NCI-H345 treated with DMSO at 0.1 percent for 48 hours (cell line): Measurements from ENCODE around the gene SELENBP1.
"Not testable (repeated sequence)": the region's sequence is repeated elsewhere in the genome, so short reads cannot be mapped to it uniquely, and the experiment has no call there.

ENCODE experiments used
- DNase-seq: peaks from one replicate; lab custom pipeline; 2025; ENCODE audit not compliant: unreplicated experiment; lab: John Stamatoyannopoulos, UW

SELENBP1 gene

DNA sequence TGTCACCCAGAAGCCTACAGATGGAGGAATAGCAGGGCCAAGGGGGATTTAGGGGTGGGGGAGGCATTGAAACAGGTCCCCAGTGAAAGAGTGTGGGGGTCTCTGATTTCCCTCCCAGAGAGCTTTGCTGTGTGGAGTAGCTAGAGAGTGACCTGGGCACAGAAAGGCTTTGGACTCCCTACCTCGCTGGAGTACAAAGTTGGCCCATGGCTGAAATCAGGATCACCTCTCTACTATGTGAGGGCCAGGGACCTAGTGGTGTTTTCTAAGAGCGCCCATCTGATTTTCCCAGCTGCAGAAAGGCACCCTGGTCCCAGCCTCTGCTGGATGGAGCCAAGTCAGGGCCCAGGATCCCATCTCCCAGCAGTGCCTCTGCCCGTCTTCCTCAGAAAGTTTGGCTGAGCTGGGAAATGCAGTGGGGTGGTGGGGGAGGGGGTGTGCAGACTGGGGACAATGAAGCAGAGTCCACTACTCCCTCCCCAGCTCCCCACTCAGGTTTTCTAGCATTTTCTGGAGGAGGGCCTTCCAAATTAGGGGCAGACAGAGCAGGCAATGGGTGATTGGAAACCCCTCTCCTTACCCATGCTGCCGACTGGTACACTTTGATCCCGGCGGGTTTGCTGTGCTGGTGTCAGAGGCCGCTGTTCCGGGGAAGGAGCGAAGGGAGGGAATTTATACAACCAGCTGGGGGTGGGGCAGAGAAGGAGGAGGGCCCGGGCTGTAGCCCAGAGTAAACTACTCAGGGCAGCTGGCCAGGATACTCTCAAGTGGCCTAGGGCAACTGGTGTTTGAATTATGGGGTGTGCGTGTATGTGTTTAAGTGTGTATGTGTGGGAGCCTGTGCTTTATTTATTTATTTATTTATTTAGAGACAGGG lies at the start of gene SELENBP1:
Gene SELENBP1, minus strand, starts transcription at position 648 of the 877 bp plus-strand sequence. Its CDS starts 64 bp downstream, at position 584.
- peak; percentile 95 for DNase-seq

DNA sequence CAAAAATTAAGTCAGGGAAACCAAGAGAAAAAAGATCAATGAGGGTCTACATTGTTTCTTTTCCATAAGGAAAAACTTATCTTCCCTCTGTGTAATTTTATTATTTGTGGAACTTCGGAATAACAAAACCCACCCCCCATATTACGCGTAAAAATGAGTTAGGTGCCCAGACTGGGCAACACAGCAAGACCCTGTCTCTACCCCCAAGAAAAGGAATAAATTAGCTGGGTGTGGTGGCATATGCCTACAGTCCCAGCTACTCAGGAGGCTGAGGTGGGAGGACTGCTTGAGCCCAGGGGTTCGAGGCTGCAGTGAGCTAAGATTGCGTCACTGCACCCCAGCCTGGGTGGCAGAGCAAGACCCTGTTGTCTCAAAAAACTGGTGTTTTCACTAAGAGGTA lies 47.3 kb upstream of the SELENBP1 start:
- DNase-seq = no peak

DNA sequence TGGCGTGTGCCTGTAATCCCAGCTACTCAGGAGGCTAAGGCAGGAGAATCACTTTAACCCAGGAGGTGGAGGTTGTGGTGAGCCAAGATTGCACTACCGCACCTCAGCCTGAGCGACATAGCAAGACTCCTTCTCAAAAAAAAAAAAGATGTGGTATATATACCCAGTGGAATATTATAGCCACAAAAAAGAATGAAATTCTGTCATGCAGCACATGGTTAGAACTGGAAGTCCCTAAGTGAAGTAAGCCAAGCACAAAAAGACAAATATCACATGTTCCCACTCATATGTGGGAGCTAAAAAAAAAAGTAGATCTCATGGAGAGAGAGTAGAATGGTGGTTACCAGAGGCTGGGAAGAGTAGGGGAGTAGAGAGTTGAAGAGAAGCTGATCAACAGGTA lies 45.6 kb upstream of the SELENBP1 start:
- no peak for DNase-seq

DNA sequence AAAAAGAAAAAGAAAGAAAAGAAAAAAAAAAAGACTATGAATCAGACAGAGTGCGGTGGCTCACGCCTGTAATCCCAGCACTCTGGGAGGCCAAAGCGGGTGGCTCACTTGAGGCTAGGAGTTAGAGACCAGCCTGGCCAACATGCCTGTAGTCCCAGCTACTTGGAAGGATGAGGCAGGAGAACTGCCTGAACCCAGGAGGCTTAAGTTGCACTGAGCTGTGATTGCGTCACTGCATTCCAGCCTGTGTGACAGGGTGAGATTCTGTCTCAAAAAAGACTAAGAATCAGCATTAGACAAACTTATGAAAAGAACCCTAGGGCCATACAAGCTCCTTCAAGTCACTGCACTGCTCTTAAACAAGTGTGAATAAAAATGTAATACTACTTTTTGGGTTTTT lies 43.7 kb upstream of the SELENBP1 start:
- DNase-seq = no peak

DNA sequence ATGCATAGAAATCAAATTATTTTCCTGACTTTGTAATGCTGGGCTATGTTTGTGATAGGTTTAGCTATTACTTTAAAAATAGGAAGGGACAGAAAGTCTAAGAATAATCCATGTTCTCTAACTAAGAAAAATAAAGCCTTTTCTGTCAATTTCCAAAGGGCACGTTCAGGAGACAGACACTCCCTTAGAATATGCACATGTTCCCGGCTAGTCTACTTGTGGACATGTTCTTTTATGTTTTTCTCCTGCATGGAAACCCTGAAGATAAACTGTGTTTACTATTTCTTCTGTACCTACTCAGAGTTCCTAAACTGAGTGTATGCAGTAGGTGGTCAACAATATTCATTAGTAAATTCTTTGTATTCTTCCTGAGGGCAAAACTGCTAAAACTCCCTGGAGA lies 39.4 kb upstream of the SELENBP1 start:
- DNase-seq = no peak

DNA sequence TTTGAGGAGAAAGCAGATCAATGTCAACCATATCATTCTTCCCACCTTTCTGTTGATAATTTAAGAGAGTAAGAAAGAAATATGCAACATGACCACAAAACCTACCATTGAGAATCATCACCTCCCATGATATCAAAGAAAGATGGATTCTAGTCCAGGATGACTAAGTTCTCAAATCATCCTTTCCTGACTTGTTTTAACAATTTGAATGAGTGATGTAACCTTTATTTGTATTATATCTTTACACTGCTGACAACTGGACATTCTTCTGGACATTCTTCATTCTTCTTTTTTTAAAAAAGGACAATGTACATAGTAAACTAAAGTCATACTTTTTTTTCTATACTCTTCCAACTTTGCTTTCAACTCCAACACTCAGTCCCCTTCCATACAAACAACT lies 36.4 kb upstream of the SELENBP1 start:
- no peak for DNase-seq

DNA sequence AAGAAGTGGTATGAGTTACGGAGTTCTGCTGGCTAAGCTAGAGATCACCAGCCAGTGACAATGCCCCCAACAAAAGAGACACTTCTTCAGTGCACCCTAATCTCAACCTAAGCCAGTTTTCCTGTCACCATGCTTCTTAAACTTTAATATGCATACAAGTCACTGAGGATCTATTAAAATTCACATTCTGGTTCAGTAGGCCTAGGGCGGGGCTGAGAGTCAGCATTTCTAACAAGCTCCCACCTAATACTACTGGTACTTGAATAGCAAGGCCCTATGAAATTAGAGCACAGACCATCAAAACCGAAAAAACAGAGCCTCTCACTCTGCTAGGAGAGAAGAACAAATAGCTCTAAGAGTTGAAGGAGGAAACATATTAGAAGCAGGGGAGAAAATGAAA lies 34.8 kb upstream of the SELENBP1 start:
- no peak for DNase-seq

DNA sequence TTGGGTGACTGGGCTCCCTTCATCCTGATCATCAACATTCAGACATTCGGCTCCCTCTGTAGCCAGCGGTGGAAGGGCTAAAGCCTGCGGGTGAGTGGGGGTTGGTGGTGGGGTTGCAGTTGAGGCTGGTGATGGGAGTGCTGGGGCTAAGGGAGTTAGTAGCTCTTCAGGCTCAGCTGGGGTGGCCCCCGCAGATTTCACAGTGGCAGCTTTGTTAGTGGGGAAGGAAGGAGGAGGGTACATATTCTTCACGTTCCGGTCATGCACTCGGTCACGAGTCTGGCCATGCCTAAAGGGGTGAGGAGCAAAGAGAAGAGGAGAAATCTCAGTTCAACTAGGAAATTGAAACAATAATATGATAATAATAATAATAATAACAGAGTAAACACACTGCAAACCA lies 33.7 kb upstream of the SELENBP1 start:
- DNase-seq = no peak

DNA sequence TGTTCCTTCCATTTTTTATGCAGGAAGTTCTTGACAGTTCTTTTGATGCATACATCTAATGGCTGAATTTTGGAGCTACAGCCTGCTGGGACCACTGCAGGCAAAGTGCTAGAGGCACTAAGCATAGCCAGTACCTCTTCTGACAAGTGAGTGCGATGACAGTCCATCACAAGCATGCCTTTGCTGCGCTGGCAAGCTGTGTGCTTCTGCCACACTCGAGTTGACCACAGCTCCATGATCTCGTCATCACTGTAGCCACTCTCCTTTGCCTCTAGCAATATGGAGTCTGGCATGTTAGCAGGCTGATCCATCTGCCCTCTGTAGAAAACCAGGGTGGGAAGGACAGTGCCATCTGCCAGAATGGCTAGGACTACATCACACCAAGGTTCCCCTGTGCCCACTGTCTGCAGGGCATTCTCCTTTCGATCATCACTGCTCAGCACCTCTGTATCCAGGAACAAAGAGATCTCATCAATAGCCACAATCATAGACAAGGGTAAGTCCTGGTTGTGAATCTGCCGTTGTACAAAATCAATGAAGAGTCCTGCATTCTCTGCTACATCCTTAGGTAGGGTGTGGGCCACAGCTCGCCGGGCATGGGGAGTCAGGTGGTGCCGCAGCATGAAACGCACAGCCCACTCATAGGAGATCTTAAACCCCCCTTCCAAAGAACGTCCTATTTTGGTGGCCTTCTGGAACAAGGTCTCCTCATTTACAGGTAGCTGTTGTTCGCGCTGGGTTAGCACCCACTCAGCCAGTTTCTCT lies 32.9 kb upstream of the SELENBP1 start:
- DNase-seq = no peak

DNA sequence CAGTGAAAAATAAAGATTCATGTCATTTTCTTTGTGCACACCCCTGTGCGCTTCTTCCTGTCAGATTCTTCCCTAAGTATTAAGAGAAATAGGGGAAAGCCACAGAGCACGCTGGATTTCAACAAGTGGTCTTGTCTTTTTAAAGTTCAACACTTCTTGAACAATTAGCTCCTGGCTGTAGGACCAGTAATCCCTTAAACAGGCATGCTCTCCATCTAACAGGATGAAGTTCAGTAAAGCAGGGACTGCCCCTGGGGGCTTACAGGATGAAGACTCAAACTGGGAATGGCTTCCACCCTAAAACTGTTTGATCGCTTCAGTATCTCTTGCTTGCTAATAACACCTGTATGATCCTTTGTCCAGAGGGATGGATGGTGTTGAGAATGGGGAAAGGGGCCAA lies 31.1 kb upstream of the SELENBP1 start:
- no peak for DNase-seq

DNA sequence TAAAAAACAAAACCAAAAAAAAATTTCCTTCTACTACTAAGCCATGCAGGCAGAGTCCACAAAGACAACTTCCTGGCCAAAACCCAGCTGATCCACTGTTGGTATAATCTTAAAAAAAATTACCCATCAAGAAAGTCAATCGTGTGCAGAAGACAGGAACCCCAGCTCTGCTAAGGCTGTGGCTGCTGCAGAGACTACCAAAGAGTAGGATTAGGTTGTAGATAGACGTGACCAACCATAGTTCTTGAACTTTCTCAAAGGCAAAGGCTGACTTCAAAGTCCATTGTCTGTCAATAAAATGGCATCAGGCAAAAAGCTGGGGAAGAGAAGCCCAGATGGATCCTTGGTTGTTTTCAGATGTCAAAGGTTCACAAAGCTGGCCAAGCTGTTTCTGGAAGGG lies 30.3 kb upstream of the SELENBP1 start:
- DNase-seq = no peak

DNA sequence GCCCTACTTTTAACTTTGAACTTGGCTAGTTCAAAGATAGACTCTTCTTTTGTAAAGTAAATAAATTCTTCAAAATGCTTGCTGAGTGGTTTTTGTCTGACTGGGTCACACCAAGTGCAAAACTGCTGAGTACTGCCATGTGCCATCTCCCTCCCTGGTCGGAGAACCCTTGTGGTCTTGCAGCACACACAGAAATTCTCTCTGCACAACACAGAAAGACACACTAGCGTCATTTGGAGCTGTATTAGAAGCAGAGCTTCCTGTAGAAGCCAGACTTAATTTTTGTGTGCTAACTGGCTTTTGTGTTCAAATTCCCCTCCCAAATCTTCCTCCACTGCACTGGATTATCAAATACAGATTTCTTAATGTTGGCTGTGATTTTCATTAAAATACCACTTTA lies 29.4 kb upstream of the SELENBP1 start:
- no peak for DNase-seq

DNA sequence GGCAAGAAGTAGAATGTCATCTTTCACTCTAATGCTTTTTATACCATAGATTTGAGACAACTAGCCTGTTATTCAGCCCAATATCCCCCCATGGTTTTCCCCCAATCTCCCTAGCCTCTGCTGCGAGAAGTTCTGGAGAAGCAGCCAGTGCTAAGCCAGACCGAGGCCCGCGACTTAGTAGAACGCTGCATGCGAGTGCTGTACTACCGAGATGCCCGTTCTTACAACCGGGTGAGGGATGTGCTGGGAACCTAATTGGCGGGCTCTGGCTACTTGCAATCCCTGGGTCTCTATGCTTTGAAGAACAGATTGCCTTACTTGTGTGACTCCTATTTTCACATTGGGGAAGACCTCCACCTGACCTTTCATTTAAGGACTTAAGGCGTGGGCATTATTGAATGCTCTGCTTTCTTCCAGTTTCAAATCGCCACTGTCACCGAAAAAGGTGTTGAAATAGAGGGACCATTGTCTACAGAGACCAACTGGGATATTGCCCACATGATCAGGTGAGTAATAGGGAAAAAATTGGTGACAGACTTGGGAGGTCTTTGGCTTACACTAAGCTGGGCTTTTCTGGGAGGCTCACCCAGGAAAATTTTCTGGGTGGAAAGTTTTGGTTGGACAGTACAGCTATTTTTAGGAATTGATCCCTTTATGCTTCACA lies 28.8 kb upstream of the SELENBP1 start:
- no peak for DNase-seq

DNA sequence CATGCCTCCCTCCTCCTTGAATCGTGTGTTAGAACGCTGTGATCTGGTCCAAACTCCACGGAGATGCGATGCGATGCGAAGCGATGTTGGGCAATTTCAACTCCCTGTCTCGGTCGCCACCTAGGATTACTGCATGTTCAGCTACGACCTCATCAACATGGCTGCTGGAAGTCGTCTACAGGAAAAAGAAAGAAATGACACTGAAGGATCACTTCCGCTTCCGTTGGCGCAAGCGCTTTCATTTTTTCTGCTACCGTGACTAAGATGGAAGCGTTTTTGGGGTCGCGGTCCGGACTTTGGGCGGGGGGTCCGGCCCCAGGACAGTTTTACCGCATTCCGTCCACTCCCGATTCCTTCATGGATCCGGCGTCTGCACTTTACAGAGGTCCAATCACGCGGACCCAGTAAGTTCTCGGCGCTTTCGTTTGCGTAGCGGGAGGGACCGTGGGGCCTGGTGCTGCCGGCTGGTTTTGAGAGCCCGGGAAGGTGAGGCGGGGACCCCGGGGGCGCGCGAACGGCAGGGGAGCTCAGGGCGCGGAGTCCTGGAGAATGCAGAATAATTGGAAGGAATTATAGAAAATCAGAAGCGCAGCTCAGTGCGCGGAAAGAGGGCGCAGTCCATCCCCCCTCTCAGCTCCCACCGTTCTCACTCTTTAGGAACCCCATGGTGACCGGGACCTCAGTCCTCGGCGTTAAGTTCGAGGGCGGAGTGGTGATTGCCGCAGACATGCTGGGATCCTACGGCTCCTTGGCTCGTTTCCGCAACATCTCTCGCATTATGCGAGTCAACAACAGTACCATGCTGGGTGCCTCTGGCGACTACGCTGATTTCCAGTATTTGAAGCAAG lies 27.0 kb upstream of the SELENBP1 start, which contains the start of gene PSMB4:
Gene PSMB4, plus strand, starts transcription at position 250 of the 848 bp plus-strand sequence. Its CDS starts 15 bp downstream, at position 265.
- peak; percentile 99 for DNase-seq

DNA sequence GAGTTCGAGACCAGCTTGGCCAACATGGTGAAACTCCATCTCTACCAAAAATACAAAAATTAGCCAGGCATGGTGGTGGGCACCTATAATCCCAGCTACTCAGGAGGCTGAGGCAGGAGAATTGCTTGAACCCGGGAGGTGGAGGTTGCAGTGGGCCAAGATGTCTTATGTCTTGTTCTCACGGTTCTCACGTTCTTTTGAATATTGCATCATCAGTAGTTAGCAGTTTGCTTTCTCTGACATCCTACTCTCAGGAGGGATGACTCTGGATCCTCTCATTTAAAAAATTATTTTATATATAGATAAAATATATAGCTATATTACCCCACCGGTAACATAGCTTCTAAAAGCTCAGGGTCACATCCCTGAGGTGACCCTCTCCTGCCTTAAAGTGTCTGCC lies 23.8 kb upstream of the SELENBP1 start:
- not testable (repeated sequence) for DNase-seq

DNA sequence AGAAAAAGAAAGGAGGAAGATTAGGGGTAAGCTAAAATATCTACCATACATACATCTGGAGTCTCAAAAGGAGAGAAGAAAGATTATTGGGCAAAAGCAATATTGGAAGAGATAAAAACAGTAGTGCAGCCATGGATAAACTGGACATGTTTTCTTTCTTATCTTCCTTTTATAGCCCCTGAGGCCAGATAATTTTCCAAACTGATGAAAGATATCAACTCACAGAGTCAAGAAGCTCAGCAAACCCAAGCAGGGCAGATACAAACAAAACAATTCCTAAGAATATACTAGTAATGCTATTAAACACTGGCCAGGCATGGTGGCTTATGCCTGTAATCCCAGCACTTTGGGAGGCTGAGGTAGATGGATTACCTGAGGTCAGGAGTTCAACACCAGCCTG lies 21.1 kb upstream of the SELENBP1 start:
- DNase-seq = no peak

DNA sequence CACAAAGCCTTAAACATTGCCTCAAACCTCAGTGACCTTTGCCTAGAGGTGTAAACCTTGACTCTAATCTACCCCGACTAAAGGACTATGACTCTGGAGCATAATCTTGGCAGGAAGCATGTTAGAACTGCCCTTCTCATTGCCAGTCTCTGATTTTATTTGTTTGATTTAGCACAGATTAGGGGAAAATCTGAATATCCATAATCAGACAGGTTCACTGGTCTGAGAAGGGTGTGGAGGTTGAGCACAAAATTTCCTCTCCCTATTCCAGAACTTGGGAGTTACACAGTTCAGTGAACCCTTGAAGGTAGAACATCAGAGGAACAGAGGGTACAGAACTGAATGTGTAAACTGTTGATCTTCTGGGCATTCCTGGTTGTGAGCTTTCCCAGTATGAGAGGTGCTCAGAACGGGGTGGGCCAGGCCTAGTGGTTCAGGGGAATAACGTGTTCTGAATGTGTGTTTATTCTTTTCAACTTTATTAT lies 18.6 kb upstream of the SELENBP1 start:
- DNase-seq = no peak

DNA sequence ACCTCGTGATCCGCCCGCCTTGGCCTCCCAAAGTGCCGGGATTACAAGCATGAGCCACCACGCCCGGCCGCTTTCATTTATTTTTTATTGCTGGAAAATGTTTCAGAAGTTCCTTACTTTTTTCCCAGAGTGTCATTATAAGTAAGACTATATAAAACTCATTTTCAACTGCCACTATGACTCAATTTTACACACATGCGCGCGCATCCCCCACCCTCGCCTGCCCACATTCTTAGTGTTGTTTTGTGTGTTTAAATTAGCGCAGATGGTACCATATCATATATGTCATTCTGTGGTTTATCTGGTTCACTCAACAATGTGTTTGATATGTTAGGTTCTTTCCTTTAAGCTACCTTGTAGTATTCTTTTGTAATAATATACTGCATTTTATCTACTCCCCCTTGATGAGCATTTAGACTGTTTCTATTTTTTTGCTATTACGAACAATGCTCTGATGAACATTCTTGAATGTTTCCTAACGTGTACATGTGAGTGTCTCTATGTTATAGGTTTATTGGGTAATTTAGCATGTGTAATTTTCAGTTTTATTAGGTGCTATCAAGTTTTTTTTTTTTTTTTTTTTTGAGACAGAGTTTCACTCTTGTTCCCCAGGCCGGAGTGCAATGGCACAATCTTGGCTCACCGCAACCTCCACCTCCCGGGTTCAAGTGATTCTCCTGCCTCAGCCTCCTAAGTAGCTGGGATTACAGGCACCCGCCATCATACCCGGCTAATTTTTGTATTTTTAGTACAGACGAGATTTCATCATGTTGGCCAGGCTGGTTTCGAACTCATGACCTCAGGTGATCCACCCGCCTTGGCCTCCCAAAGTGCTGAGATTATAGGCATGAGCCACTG lies 17.9 kb upstream of the SELENBP1 start:
- DNase-seq = not testable (repeated sequence)

DNA sequence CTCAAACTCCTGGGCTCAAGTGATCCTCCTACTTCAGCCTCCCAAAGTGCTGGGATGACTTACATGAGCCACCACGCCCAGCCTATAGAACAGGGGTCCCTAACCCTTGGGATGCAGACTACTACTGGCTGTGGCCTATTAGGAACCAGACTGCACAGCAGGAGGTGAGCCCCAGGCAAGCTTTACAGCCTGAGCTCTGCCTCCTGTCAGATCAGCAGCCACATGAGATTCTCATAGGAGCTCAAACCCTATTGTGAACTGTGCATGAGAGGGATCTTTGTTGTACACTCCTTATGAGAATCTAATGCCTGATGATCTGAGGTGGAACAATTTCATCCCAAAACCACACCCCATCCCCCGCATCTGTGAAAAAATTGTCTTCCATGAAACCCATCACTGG lies 13.5 kb upstream of the SELENBP1 start:
- no peak for DNase-seq

DNA sequence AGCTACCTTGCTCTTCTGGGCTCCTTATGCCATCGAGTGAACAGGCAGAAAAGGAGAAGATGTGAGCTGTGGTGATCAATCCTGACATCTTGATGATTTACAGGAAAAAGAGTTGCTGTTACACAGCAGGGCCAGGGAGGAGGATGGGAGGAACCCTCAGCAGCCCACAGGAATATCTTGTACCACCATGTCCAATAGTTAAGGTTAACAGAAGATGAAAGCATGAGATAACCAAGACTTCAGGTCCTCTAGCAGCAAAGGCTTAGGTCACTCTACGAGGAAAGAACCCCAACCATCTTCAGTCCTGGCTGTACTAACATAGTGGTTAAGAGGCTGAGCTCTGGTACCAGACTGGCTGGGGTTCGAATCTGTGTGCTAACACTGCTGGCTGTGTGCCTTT lies 12.1 kb upstream of the SELENBP1 start:
- no peak for DNase-seq
